Large intestine (tissue), 3 donors: ENCODE data around the gene MFSD11. TPM values are rescaled to one million over a fixed set of nuclear protein-coding genes. Genes with fewer than 3 reads are reported as not detected.
A peak's percentile ranks its signal among the peaks of the same experiment; 100 is the strongest.
"Not testable (repeated sequence)": the region's sequence is repeated elsewhere in the genome, so short reads cannot be mapped to it uniquely, and the experiment has no call there.

Experiments used
- DNase-seq, 2 donors: peaks; one replicate each; pipeline versions ENCODE4 v3.0.0 to v3.0.0-alpha.2; 2013
- H3K27ac ChIP-seq: one replicate; pipeline ENCODE4 v1.5.1; 2013; ENCODE audit warnings: low read length
- H3K27me3 ChIP-seq: 2 replicates; pipeline ENCODE4 v1.6.1; 2013; ENCODE audit warnings: low read length; ENCODE audit not compliant: control insufficient read depth, insufficient read depth
- H3K36me3 ChIP-seq: 2 replicates; pipeline ENCODE4 v1.6.1; 2013; ENCODE audit warnings: low read length; ENCODE audit not compliant: control insufficient read depth, insufficient read depth
- H3K4me1 ChIP-seq: one replicate; pipeline ENCODE4 v1.6.1; 2013; ENCODE audit warnings: low read length; ENCODE audit not compliant: control insufficient read depth, insufficient read depth
- H3K4me3 ChIP-seq: one replicate; pipeline ENCODE4 v1.5.1; 2013; ENCODE audit warnings: low read length
- H3K9me3 ChIP-seq: one replicate; pipeline ENCODE4 v1.6.1; 2013; ENCODE audit warnings: mild to moderate bottlenecking, low read depth, low read length, moderate library complexity; ENCODE audit not compliant: control insufficient read depth
- WGBS: methylation state at CpG from one replicate; pipeline ENCODE4 v1.1.5; 2013; ENCODE audit warnings: low lambda C conversion rate; ENCODE audit not compliant: insufficient coverage; 5-methylcytosine and 5-hydroxymethylcytosine counted together
- polyA plus RNA-seq: library from polyadenylated mRNA; unstranded; fragments of 120-200 nt; gene quantifications from one replicate; pipeline ENCODE4 v1.2.1, GENCODE V29; 2013

Gene MFSD11
- polyA plus RNA-seq, 1 donor = 28.8 TPM

DNA sequence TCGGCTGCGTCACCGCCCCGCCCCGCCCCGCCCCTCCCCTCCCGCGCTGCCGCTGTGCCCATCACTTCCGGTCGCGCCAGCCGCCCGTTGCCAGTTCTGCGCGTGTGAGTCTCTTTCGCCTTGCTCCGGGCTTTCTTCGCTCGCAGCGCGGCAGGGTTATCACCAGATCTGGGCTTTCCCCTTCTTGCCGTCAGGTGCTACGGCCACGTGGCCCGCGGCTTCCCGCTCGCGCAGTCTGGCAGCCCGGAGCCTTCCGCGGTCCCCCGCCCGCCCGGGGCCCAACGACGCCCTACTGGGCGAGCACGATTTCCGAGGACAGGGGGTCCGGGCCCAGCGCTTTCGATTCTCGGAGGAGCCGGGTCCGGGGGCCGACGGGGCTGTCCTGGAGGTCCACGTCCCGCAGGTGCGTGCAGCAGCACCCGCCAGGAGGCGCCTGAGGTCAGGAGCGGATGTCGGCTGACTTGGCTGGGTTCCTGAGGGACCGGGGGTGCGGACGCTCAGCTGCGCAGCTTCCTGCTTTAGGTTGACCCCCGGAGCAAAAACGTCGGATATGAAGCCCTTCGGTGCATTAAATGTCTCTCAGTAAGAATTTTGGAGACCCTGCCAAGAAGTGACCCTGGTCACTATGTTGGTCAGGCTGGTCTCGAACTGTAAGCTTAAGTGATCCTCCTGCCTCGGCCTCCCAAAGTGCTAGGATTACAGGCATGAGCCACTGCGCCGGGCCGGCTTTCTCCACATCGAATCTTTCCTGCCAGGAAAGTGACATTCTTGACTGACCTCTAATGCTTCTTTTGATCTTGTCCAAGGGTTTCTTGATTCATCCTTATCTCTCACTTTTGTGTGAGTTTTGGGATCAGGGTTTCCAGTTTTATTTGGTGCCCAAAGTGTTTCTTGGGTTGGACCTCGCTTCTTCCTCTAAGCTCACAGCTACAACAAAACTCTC, 10.9 kb upstream of the MFSD11 start, which contains the start of gene METTL23:
Gene METTL23, plus strand, starts transcription at position 64 of the 943 bp plus-strand sequence. CDS start 2,872 bp downstream, outside the sequence.
- H3K27me3 ChIP-seq = no peaks in the 10 kb centered on the region
- peaks cover 32% of the 10 kb centered on the region for H3K36me3 ChIP-seq
- H3K9me3 ChIP-seq = no peaks in the 10 kb centered on the region
- peak; percentile 79 to 86 for DNase-seq
- no CpG with 5 or more reads among the region's 71 CpGs for WGBS
- H3K27ac ChIP-seq = peak within 1 kb of the TSS; percentile 100
- peak within 1 kb of the TSS; percentile 93 for H3K4me3 ChIP-seq
- H3K4me1 ChIP-seq = peaks cover 22% of the 10 kb centered on the region

DNA sequence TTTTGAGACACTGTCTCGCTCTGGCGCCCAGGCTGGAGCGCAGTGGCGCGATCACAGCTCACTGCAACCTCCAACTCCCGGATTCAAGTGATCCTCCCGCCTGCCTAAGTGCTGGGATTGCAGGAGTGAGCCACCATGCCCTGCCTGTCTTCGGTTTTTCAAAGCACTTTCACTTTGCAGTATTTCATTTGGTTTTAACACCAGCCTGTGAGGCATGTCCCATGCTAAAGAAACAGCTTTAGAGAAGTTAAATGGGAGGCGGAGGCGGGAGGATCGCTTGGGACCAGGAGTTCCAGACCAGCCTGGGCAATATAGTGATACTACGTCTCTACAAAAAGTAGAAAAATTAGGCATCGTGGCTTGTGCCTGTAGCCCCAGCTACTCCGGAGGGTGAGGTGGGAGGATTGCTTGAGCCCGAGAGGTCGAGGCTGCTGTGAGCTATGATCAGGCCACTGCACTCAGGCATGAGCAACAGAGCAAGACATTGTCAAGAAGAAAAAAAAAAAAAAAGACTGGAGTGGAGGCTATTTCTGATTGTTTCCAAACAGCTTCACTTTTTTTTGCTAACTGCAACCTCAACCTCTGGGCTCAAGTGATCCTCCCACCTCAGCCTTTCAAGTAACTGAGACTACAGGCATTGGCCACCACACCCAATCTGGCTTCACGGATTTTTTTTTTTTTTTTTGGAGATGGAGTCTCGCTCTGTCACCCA, 10.0 kb upstream of the MFSD11 start:
- Histone ChIP-seq H3K27me3 (no peaks in the 10 kb centered on the region), H3K9me3 (no peaks in the 10 kb centered on the region), H3K4me1 (peaks cover 24% of the 10 kb centered on the region), H3K36me3 (peaks cover 30% of the 10 kb centered on the region), H3K4me3 (peak overlapping the region; percentile 93), H3K27ac (peak overlapping the region; percentile 100)
- peak in 1 of 2 donors; percentile 46 for DNase-seq
- 82% methylated on average over 3 of the region's 18 CpGs for WGBS

DNA sequence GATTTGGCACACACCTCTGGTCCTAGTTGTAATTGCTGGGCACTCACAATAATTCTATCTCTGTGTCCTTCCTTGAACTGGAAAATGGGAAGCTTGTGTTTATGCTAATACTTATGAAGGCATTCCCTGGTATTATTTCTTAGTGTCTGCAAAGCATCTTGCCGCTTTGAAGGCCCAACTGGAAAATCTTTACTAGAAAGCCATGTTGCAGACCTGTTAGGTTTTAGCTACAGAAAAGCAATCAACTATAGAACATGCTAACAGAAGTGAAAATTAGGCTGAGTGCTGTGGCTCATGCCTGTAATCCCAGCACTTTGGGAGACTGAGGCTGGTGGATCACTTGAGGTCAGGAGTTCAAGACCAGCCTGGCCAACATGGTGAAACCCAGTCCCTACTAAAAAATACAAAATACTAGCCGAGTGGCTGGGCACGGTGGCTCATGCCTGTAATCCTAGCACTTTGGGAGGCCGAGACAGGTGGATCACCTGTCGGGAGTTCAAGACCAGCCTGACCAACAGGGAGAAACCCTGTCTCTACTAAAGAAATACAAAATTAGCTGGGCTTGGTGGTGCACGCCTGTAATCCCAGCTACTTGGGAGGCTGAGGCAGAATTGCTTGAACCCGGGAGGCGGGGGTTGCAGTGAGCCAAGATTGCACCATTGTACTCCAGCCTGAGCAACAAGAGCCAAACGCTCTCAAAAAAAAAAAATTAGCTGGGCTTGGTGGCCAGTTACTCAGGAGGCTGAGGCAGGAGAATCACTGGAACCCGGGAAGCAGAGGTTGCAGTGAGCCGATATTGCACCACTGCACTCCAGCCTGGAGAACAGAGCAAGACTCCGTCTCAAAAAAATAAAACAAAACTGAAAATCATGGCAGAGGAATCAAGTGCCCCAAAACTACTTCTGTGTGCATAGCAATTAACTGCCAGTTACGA, 5.9 kb upstream of the MFSD11 start:
- not testable (repeated sequence) for H3K27ac ChIP-seq, H3K9me3 ChIP-seq, DNase-seq, H3K4me3 ChIP-seq, H3K27me3 ChIP-seq
- peaks cover 40% of the 10 kb centered on the region for H3K36me3 ChIP-seq
- 100% methylated on average over 1 of the region's 13 CpGs for WGBS
- peaks cover 26% of the 10 kb centered on the region for H3K4me1 ChIP-seq

DNA sequence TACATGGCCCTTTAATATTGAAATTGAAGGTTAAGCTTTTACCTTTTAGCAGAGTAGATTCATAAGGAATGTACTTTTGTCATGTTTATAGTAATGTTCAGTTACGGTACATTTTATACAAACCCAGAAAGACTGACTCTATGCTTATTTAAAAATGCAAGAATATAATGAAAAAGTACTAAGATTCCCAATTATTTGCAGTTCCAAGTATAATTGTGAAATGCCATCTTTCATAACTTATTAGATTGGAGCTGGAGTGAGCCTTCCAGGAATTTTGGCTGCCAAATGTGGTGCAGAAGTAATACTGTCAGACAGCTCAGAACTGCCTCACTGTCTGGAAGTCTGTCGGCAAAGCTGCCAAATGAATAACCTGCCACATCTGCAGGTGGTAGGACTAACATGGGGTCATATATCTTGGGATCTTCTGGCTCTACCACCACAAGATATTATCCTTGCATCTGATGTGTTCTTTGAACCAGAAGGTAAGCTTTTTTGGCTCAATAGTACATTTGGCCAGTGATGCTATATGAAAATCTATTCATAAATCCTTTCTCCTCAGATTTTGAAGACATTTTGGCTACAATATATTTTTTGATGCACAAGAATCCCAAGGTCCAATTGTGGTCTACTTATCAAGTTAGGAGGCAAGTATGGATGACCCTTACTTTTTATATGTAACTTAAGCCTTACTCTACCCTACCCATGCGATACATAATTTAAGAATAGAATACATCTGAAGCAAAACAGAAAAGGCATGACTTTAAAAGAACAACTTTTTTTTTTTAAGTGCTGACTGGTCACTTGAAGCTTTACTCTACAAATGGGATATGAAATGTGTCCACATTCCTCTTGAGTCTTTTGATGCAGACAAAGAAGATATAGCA, 4.9 kb upstream of the MFSD11 start:
- H3K36me3 ChIP-seq = peaks cover 40% of the 10 kb centered on the region
- no peak overlapping the region for H3K27ac ChIP-seq
- no peak overlapping the region for H3K4me3 ChIP-seq
- peaks cover 19% of the 10 kb centered on the region for H3K4me1 ChIP-seq
- 83% methylated on average over 1 of the region's 3 CpGs for WGBS
- no peaks in the 10 kb centered on the region for H3K9me3 ChIP-seq
- H3K27me3 ChIP-seq = no peaks in the 10 kb centered on the region
- no peak for DNase-seq

DNA sequence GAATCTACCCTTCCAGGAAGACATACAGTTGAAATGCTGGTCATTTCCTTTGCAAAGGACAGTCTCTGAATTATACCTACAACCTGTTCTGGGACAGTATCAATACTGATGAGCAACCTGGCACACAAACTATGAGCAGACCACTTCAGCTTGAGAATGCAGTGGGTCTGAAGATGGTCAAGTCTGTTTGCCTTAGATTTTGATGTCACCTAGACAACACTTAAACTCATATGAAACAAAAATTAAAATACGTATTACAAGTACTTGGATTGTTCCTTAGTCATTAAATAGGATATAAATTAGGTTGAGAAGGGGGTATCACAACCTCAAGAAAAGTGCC, 4.3 kb upstream of the MFSD11 start:
- no peak overlapping the region for H3K27ac ChIP-seq
- H3K36me3 ChIP-seq = peaks cover 40% of the 10 kb centered on the region
- no peak overlapping the region for H3K4me3 ChIP-seq
- H3K27me3 ChIP-seq = no peaks in the 10 kb centered on the region
- no peak for DNase-seq
- peaks cover 17% of the 10 kb centered on the region for H3K4me1 ChIP-seq
- H3K9me3 ChIP-seq = no peaks in the 10 kb centered on the region
- WGBS = no CpG with 5 or more reads among the region's 1 CpG

DNA sequence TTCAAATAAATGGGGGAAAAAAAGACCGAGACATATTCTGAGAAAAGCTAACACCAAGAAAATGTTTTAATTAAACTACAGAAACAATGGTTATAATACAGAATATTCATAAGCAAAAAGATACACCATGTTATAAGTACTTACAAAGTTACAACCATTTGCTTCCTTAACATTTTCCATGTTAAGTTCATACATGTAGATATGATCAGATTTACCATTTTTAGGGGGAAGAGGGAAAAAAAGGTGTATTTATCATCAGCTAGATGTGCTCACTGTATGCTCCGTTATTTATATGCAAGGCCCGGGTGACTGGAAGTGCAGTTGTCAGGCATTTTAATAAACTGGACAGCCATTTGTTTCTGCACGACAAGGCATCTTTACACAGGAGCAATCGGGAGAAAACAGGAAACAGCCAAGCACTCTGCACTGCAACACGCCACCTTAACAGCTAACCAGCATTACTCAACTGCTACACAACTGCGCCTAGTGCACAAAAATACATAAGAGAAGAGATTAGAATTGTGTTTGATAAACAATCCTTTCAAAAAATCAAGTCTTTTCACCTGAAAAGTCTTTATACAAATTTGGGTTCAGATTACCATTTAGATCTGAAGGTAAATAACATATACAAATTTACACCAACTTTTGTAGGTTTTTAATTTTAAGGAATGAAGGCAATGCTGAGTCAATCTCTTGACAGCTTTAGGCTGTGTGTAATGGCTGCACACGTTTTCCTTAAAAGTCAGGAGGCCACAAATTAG, 3.7 kb upstream of the MFSD11 start:
- H3K27ac ChIP-seq = peak overlapping the region; percentile 98
- WGBS = no CpG with 5 or more reads among the region's 8 CpGs
- DNase-seq = peak in 1 of 2 donors; percentile 42

DNA sequence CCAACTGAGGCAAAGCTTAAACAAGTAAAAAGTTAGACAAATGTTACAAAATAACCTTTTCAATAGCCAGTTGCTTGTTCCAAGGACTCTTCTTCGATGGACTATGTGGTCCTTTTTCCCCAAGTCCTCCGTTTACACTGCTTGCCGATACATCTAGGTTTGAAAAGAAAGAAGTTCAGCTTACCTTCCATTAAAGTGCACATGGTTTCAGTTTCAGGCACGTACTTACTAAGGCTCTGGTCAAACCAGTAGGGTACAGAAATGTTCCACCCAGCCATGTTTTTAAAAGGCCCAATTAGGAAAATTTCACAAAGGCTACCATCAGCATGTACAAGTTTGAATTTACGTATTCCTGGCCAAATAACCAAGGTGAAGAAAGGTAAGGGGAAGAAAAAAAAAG, 2.9 kb upstream of the MFSD11 start:
- Histone ChIP-seq H3K27ac (peak overlapping the region; percentile 98), H3K4me1 (peaks cover 17% of the 10 kb centered on the region), H3K36me3 (peaks cover 40% of the 10 kb centered on the region), H3K4me3 (peak overlapping the region; percentile 98), H3K9me3 (no peaks in the 10 kb centered on the region), H3K27me3 (no peaks in the 10 kb centered on the region)
- 7% methylated on average over 2 of the region's 5 CpGs for WGBS
- peak in 1 of 2 donors; percentile 67 for DNase-seq

More for the DNA sequence above, 3.7 kb upstream of the MFSD11 start:
- Histone ChIP-seq H3K4me3 (peak overlapping the region; percentile 98), H3K27me3 (no peaks in the 10 kb centered on the region), H3K9me3 (no peaks in the 10 kb centered on the region), H3K36me3 (peaks cover 40% of the 10 kb centered on the region), H3K4me1 (peaks cover 17% of the 10 kb centered on the region)

DNA sequence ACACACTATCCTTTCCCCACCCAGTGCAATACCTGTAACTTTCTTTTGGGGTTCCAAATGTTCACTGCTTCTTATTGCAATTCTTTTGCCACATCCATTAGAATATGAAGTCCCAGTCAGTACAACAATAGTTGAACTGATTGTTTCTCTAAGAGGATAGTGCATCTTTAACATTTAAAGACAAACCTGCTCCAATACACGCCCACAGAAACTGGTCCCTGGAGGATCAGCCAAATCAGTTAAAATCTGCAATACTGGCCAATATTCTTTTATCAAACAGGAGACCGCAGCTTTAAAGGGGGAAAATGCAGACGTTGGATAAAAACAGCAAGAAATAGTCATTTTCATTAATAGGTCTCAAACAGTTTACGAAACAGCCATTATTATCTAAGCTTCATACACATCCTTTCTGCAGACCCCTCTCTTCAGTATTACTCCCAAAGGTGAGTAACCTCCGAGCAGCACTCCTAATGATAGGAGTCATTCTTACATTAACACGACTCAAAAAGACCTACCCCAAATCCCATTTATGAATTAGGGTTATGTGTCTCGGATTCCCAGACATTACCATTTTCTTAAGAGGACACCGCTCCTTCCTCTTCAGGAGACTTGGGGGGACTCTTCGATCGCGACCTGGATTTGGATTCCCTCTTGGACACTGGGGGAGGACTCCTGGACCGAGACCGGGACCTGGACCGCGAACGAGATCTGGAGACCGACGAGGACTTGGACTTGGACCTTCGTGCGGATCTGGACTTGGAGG, 2.2 kb upstream of the MFSD11 start:
- H3K4me1 ChIP-seq = peaks cover 17% of the 10 kb centered on the region

More for the DNA sequence above, 2.2 kb upstream of the MFSD11 start:
- Histone ChIP-seq H3K9me3 (no peaks in the 10 kb centered on the region), H3K36me3 (peaks cover 38% of the 10 kb centered on the region), H3K27me3 (no peaks in the 10 kb centered on the region), H3K27ac (peak overlapping the region; percentile 98), H3K4me3 (peak overlapping the region; percentile 98)
- DNase-seq = no peak
- 0% methylated on average over 2 of the region's 20 CpGs for WGBS
